Parathyroid adenoma (tissue), 2 donors: ENCODE data around the gene TUBG1.
A peak's percentile ranks its signal among the peaks of the same experiment; 100 is the strongest.
"Not testable (repeated sequence)": the region's sequence is repeated elsewhere in the genome, so short reads cannot be mapped to it uniquely, and the experiment has no call there.

Experiments
- H2AFZ ChIP-seq: fragments of 300-600 bp; sonication (generic); one replicate; pipeline ENCODE4 v1.7.0; 2017; ENCODE audit warnings: antibody characterized with exemption, mild to moderate bottlenecking
- H3K27ac ChIP-seq: fragments of 300-600 bp; sonication (generic); one replicate; pipeline ENCODE4 v1.7.0; 2017
- H3K27me3 ChIP-seq: fragments of 300-600 bp; sonication (generic); one replicate; pipeline ENCODE4 v1.7.0; 2017; ENCODE audit warnings: low read length; ENCODE audit not compliant: control insufficient read depth, insufficient read depth
- H3K36me3 ChIP-seq: fragments of 300-600 bp; sonication (generic); one replicate; pipeline ENCODE4 v1.7.0; 2017; ENCODE audit warnings: low read length; ENCODE audit not compliant: control insufficient read depth, insufficient read depth
- H3K4me1 ChIP-seq: fragments of 300-600 bp; sonication (generic); one replicate; pipeline ENCODE4 v1.7.0; 2017; ENCODE audit warnings: control low read depth
- H3K4me2 ChIP-seq: fragments of 300-600 bp; sonication (generic); one replicate; pipeline ENCODE4 v1.7.0; 2017; ENCODE audit warnings: low read length
- H3K4me3 ChIP-seq: fragments of 300-600 bp; sonication (generic); one replicate; pipeline ENCODE4 v1.7.0; 2017; ENCODE audit warnings: low read depth, low read length
- H3K79me2 ChIP-seq: fragments of 300-600 bp; sonication (generic); one replicate; pipeline ENCODE4 v1.7.0; 2017; ENCODE audit warnings: control low read depth
- H3K9ac ChIP-seq: fragments of 300-600 bp; sonication (generic); one replicate; pipeline ENCODE4 v1.7.0; 2017; ENCODE audit warnings: mild to moderate bottlenecking
- H3K9me3 ChIP-seq: fragments of 300-600 bp; sonication (generic); one replicate; pipeline ENCODE4 v1.7.0; 2017; ENCODE audit warnings: low read length; ENCODE audit not compliant: control insufficient read depth
- CTCF ChIP-seq: fragments of 300-600 bp; sonication (generic); IDR thresholded peaks from one replicate; pipeline ENCODE4 v1.7.0; 2017; ENCODE audit warnings: antibody characterized with exemption, mild to moderate bottlenecking
- donor health status: primary hyperparathyroidism.

TUBG1 gene

GRCh38 chr17:42657824-42658588, 48.5 kb downstream of the TUBG1 start:
- H3K27me3 ChIP-seq, result no peaks in the 10 kb centered on the region
- no peak for TF ChIP-seq CTCF
- no peaks in the 10 kb centered on the region for H3K36me3 ChIP-seq
- no peaks in the 10 kb centered on the region for H3K4me1 ChIP-seq
- no peak overlapping the region for H2AFZ ChIP-seq
- no peaks in the 10 kb centered on the region for H3K79me2 ChIP-seq
- no peak overlapping the region for H3K4me3 ChIP-seq
- H3K9ac ChIP-seq, result no peak overlapping the region
- no peaks in the 10 kb centered on the region for H3K9me3 ChIP-seq
- H3K27ac ChIP-seq, result no peak overlapping the region
- H3K4me2 ChIP-seq, result no peak overlapping the region

GRCh38 chr17:42659079-42659931, 49.8 kb downstream of the TUBG1 start, which contains the start of gene TUBG2:
TUBG2 (plus strand) TSS chr17:42659284; CDS start chr17:42659504, 220 bp downstream.
- peak within 1 kb of the TSS; percentile 74 for H3K4me3 ChIP-seq
- peak within 1 kb of the TSS; percentile 94 for H2AFZ ChIP-seq
- H3K27me3 ChIP-seq, result no peaks in the 10 kb centered on the region
- H3K9ac ChIP-seq, result peak within 1 kb of the TSS; percentile 74
- no peak for TF ChIP-seq CTCF
- peak within 1 kb of the TSS; percentile 99 for H3K4me2 ChIP-seq
- H3K79me2 ChIP-seq, result no peaks in the 10 kb centered on the region
- no peaks in the 10 kb centered on the region for H3K9me3 ChIP-seq
- no peaks in the 10 kb centered on the region for H3K4me1 ChIP-seq
- peak within 1 kb of the TSS; percentile 75 for H3K27ac ChIP-seq
- H3K36me3 ChIP-seq, result no peaks in the 10 kb centered on the region

GRCh38 chr17:42659932-42660274, 50.4 kb downstream of the TUBG1 start:
- H3K4me3 ChIP-seq, result peak overlapping the region; percentile 74

GRCh38 chr17:42660692-42661345, 51.3 kb downstream of the TUBG1 start:
- Histone ChIP-seq H3K4me3 (no peak overlapping the region), H3K4me1 (no peaks in the 10 kb centered on the region), H3K9ac (no peak overlapping the region), H2AFZ (no peak overlapping the region), H3K79me2 (no peaks in the 10 kb centered on the region), H3K9me3 (no peaks in the 10 kb centered on the region), H3K36me3 (no peaks in the 10 kb centered on the region), H3K27ac (no peak overlapping the region), H3K27me3 (no peaks in the 10 kb centered on the region), H3K4me2 (no peak overlapping the region)
- no peak for TF ChIP-seq CTCF

More at GRCh38 chr17:42659932-42660274, 50.4 kb downstream of the TUBG1 start:
- Histone ChIP-seq H3K9ac (peak overlapping the region; percentile 74), H2AFZ (peak overlapping the region; percentile 94), H3K4me2 (peak overlapping the region; percentile 99)
- not testable (repeated sequence) for H3K9me3 ChIP-seq, H3K79me2 ChIP-seq, H3K27ac ChIP-seq, H3K4me1 ChIP-seq, H3K27me3 ChIP-seq, H3K36me3 ChIP-seq
